ENCODE data around the gene GNAS.

Gene GNAS

GRCh38 chr20:58892932-58893224, 40.4 kb downstream of the GNAS start:
- Histone ChIP-seq H3K9ac (ENCODE audit: insufficient read length, low read depth) (peak overlapping the region; percentile 80), H3K9me3 (ENCODE audit: insufficient read depth, low read length) (no peaks in the 10 kb centered on the region), H3K4me1 (ENCODE audit: insufficient read depth, insufficient read length) (peaks cover 5% of the 10 kb centered on the region), H3K4me3 (ENCODE audit: insufficient read length, low read depth) (peak overlapping the region; percentile 78), H3K36me3 (ENCODE audit: insufficient read depth, insufficient read length, low read length) (peaks cover 37% of the 10 kb centered on the region), H3K27me3 (ENCODE audit: insufficient read depth, insufficient read length) (no peaks in the 10 kb centered on the region)
- no peak for TF ChIP-seq YY1 (IDR thresholded peaks at IDR 0.05; ENCODE audit: insufficient read depth, insufficient read length)
- TF ChIP-seq ZNF274 (IDR thresholded peaks at IDR 0.05; ENCODE audit: low read depth, low read length): no peak
- no peak for TF ChIP-seq SUZ12 (IDR thresholded peaks at IDR 0.05; ENCODE audit: extremely low read depth, insufficient read depth, insufficient read length)
- DNase-seq (ENCODE audit: low read depth, low spot score): no peak

GRCh38 chr20:58893355-58894120, 41.0 kb downstream of the GNAS start:
- Histone ChIP-seq H3K27me3 (ENCODE audit: insufficient read depth, insufficient read length) (no peaks in the 10 kb centered on the region), H3K4me1 (ENCODE audit: insufficient read depth, insufficient read length) (peaks cover 5% of the 10 kb centered on the region), H3K9ac (ENCODE audit: insufficient read length, low read depth) (peak overlapping the region; percentile 51), H3K9me3 (ENCODE audit: insufficient read depth, low read length) (no peaks in the 10 kb centered on the region), H3K4me3 (ENCODE audit: insufficient read length, low read depth) (no peak overlapping the region), H3K36me3 (ENCODE audit: insufficient read depth, insufficient read length, low read length) (peaks cover 43% of the 10 kb centered on the region)
- no peak for TF ChIP-seq YY1 (IDR thresholded peaks at IDR 0.05; ENCODE audit: insufficient read depth, insufficient read length)
- no peak for TF ChIP-seq SUZ12 (IDR thresholded peaks at IDR 0.05; ENCODE audit: extremely low read depth, insufficient read depth, insufficient read length)
- no peak for TF ChIP-seq ZNF274 (IDR thresholded peaks at IDR 0.05; ENCODE audit: low read depth, low read length)
- DNase-seq (ENCODE audit: low read depth, low spot score): no peak

GRCh38 chr20:58894652-58895447, 42.3 kb downstream of the GNAS start:
- Histone ChIP-seq H3K36me3 (ENCODE audit: insufficient read depth, insufficient read length, low read length) (peaks cover 56% of the 10 kb centered on the region), H3K27me3 (ENCODE audit: insufficient read depth, insufficient read length) (no peaks in the 10 kb centered on the region), H3K4me1 (ENCODE audit: insufficient read depth, insufficient read length) (peaks cover 5% of the 10 kb centered on the region), H3K4me3 (ENCODE audit: insufficient read length, low read depth) (no peak overlapping the region), H3K9ac (ENCODE audit: insufficient read length, low read depth) (no peak overlapping the region), H3K9me3 (ENCODE audit: insufficient read depth, low read length) (no peaks in the 10 kb centered on the region)
- no peak for DNase-seq (ENCODE audit: low read depth, low spot score)
- TF ChIP-seq SUZ12 (IDR thresholded peaks at IDR 0.05; ENCODE audit: extremely low read depth, insufficient read depth, insufficient read length) (no peak), YY1 (IDR thresholded peaks at IDR 0.05; ENCODE audit: insufficient read depth, insufficient read length) (no peak), ZNF274 (IDR thresholded peaks at IDR 0.05; ENCODE audit: low read depth, low read length) (no peak)

- DNase-seq (ENCODE audit: low read depth, low spot score): no peak
- H3K27me3 ChIP-seq (ENCODE audit: insufficient read depth, insufficient read length): no peaks in the 10 kb centered on the region
- no peak overlapping the region for H3K4me3 ChIP-seq (ENCODE audit: insufficient read length, low read depth)
- peaks cover 5% of the 10 kb centered on the region for H3K4me1 ChIP-seq (ENCODE audit: insufficient read depth, insufficient read length)
- no peaks in the 10 kb centered on the region for H3K9me3 ChIP-seq (ENCODE audit: insufficient read depth, low read length)
- H3K36me3 ChIP-seq (ENCODE audit: insufficient read depth, insufficient read length, low read length): peaks cover 64% of the 10 kb centered on the region
- no peak overlapping the region for H3K9ac ChIP-seq (ENCODE audit: insufficient read length, low read depth)
- TF ChIP-seq SUZ12 (IDR thresholded peaks at IDR 0.05; ENCODE audit: extremely low read depth, insufficient read depth, insufficient read length): no peak
- TF ChIP-seq ZNF274 (IDR thresholded peaks at IDR 0.05; ENCODE audit: low read depth, low read length): no peak
- no peak for TF ChIP-seq YY1 (IDR thresholded peaks at IDR 0.05; ENCODE audit: insufficient read depth, insufficient read length)
Measured at GRCh38 chr20:58895448-58896180, 43.1 kb downstream of the GNAS start.

GRCh38 chr20:58896820-58897219, 44.3 kb downstream of the GNAS start:
- no peak overlapping the region for H3K9ac ChIP-seq (ENCODE audit: insufficient read length, low read depth)
- H3K4me3 ChIP-seq (ENCODE audit: insufficient read length, low read depth): no peak overlapping the region
- H3K4me1 ChIP-seq (ENCODE audit: insufficient read depth, insufficient read length): peaks cover 5% of the 10 kb centered on the region
- DNase-seq (ENCODE audit: low read depth, low spot score): no peak
- H3K27me3 ChIP-seq (ENCODE audit: insufficient read depth, insufficient read length): no peaks in the 10 kb centered on the region
- TF ChIP-seq ZNF274 (IDR thresholded peaks at IDR 0.05; ENCODE audit: low read depth, low read length) (no peak), YY1 (IDR thresholded peaks at IDR 0.05; ENCODE audit: insufficient read depth, insufficient read length) (no peak), SUZ12 (IDR thresholded peaks at IDR 0.05; ENCODE audit: extremely low read depth, insufficient read depth, insufficient read length) (no peak)
- H3K9me3 ChIP-seq (ENCODE audit: insufficient read depth, low read length): no peaks in the 10 kb centered on the region
- peaks cover 71% of the 10 kb centered on the region for H3K36me3 ChIP-seq (ENCODE audit: insufficient read depth, insufficient read length, low read length)

- Histone ChIP-seq H3K9me3 (ENCODE audit: insufficient read depth, low read length) (no peaks in the 10 kb centered on the region), H3K9ac (ENCODE audit: insufficient read length, low read depth) (no peak overlapping the region), H3K36me3 (ENCODE audit: insufficient read depth, insufficient read length, low read length) (peaks cover 76% of the 10 kb centered on the region), H3K4me3 (ENCODE audit: insufficient read length, low read depth) (no peak overlapping the region), H3K4me1 (ENCODE audit: insufficient read depth, insufficient read length) (peaks cover 5% of the 10 kb centered on the region), H3K27me3 (ENCODE audit: insufficient read depth, insufficient read length) (no peaks in the 10 kb centered on the region)
- DNase-seq (ENCODE audit: low read depth, low spot score): no peak
- TF ChIP-seq YY1 (IDR thresholded peaks at IDR 0.05; ENCODE audit: insufficient read depth, insufficient read length) (no peak), ZNF274 (IDR thresholded peaks at IDR 0.05; ENCODE audit: low read depth, low read length) (no peak), SUZ12 (IDR thresholded peaks at IDR 0.05; ENCODE audit: extremely low read depth, insufficient read depth, insufficient read length) (no peak)
Measured at GRCh38 chr20:58897488-58897887, 45.0 kb downstream of the GNAS start.

Data from NT2/D1 (cell line).